Activated CD4-positive, alpha-beta T cell treated with anti-CD3 and anti-CD28 coated beads for 4 hours (primary cell): ENCODE data around the gene LHPP.

Experiments used
- DNase-seq, 2 donors: peaks; one replicate each; pipeline ENCODE4 v3.0.0-alpha.2; 2020

The LHPP gene

DNA sequence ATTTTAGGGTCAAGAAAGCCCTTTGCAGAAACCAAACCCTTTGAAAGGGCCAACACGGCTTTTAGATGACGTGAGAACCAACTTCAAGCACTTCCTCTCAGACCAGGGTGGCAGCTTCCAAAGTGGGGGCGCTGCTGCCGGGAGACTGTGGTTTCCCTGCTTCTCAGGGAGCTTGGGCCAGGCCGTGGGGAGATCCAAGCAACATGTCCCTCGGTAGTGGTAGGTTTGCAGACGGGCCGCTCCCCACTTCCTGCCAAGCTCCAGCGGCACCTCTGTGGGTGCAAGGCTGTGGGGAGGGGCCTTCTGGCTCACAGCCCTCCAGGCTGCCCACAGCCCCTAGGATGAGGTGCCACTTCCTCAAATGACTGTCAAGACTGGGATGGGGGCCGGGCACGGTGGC, 150.1 kb downstream of the LHPP start:
- no peak for DNase-seq

DNA sequence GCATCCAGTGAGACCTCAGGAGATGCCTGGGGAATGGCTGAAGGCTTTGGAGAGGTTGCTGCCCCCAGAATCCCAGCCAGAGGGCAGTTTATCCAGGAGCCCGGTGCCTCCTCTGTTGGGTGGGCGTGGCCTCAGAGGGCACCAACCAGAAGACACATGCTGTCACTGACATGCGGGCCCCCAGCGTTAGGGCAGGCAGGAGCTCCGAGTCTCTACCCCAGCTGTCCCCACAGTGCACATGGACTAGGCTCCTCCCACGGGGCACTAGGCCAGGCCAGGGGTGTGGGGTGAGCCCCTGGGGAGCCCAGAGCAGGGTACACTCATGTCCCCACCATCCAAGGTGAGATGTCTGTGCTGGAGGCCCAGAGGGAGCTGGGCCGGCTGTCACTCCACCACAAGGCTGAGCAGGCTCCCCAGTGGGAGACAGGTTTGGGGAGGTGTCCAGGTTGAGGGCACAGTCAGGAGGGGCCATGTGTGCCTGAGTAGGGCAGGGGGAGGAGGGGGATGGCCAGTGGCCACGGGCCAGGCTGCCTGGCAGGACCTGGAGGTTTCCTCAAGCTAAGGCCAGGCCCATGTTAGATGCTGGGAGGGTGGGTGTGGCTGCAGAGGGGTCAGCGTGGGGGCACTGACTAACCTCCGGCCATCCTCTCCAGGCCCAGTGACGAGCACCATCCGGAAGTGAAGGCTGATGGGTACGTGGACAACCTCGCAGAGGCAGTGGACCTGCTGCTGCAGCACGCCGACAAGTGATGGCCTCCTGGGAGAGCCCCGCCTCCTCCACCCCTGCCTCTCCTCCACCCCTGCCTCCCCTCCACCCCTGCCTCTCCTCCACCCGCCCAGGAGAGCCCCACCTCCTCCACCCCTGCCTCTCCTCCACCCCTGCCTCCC, 151.2 kb downstream of the LHPP start:
- DNase-seq: peak in 1 of 2 donors; percentile 20

DNA sequence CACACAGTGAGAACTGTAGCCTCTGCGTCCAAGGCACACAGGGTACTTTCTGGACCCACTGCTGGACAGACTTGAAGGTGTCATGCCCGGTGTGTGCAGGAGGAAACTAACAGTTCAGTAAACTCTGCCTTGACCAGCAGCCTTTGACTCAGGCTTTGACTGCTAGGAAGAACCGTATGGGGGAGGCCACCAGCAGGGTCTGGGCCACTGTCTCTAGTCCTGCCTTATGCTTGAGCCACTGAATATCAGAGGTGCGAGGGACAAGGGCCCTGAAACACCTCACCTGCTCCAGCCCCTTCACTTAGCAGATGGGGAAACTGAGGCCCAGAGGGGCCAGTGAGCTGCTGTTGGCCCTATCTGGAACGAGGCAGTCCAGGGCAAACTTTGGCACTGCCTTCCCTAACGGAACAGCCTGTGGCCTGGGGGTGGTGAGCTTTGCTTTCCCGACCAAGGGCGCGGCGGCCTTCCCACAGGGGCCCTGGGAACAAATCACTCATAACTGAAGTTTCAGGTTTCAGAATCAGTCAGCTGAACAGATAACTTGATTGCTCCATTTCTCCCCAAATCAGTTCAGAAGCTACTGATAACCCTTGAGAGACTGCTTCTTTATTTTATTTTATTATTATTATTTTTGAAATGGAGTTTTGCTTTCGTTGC, 152.5 kb downstream of the LHPP start:
- DNase-seq: no peak

DNA sequence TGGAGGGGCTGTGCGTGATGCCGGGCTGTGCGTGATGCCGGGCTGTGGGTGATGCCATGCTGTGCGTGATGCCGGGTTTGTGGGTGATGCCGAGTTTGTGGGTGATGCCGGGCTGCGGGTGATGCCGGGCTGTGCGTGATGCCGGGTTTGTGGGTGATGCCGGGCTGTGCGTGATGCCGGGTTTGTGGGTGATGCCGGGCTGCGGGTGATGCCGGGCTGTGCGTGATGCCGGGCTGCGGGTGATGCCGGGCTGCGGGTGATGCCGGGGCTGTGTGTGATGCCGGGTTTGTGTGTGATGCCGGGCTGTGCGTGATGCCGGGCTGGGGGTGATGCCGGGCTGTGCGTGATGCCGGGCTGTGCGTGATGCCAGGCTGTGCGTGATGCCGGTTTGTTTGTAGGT, 153.6 kb downstream of the LHPP start:
- DNase-seq: no peak

DNA sequence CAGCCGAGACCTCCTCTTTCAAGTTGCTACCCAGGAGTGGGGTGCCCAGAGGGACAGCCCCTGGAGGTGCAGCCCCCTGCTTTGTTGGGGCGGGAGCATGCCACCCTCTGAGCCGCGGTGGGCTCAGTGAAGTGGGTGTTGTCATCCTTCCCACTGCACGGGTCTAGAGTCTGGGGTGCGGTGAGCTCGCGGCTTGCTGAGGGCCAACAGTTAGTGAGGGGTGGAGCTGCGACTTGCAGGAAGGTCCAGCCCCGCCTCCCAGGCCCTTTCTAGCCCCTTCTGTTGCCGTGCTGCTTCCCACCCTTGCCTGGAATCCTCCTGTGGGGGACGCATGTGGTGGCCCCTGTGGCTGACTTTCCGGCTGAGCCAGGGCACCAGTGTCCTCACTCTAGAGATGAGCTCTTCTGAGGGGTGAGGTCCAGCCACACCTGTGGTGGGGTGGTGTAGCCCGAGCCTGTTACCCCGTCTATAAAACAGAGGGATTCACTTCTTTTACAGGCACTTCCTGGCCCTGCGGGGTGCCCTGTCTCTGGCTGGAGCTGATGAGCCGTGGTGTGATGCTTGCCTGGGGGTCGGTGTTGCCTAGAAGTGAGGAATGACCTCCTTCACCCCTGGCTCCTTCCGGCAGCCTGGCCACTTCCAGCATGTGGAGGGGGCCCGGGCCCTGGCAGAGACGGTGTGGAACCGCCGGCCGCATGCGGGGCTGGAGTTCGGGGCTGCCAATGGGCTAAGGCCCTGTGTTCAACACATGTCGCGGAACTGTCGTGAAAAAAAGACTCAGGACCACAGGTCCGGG, 154.6 kb downstream of the LHPP start:
- DNase-seq: no peak

DNA sequence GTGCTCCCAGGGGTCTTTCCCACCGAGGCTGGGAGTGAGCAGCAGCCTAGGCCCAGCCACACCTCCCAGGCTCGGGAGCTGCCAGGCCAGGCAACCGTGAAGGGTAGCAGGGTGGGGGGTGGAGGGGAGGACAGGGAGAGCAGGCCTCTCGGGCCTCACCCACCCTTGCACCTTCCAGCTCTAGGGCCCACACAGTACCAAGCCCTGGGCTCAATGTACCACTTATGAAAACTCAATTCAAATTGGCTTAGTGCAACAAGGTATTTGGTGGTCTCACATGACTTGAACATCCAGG, 155.2 kb downstream of the LHPP start:
- DNase-seq: no peak

DNA sequence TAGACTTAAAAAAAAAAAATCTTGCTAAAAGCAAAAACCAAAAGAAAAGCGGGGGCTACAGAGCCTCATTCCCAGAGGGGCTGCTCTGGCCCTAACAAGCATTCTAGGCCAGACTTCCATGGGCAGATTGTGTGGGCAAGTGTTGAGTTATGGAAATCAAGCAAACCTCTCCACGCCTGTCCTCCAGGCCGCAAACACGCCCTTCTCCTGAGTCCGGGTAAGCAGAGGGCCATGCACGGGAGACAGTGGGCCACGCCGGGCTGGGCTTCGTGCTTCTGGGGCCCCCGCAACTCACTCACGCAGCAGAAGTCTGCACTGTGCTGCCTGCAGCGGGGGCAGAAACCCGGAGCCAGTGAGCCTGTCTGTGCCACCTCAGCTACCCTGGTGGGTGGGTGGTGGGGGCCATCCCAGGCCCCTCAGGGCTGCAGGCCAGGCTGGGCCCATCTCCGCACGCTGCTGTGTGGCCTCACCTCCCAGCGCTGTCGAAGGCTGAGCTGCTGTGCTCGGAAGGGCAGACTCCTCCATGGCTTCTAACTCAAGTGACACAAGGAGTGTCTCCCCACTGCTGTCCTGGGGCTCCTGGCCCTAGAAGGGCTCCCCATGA, 156.9 kb downstream of the LHPP start:
- no peak for DNase-seq

DNA sequence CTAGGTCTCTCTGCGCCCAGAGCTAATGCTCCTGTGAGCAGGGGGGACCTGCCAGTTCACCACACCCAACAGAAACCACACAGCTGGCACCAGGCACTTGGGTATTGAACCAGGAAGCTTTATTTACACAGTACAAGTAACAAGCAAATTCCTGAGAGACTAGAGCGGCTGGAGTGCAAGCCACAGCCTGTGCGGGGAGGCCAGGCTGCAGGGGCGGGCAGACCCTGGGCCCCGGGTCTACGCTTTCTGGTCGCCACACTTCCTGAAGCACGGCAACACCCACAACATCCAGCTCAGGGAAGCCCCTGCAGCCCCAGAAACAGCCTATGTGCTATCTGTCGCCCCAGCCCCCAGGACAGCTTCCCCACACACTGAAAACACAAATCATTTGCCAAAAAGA, 157.6 kb downstream of the LHPP start:
- no peak for DNase-seq

DNA sequence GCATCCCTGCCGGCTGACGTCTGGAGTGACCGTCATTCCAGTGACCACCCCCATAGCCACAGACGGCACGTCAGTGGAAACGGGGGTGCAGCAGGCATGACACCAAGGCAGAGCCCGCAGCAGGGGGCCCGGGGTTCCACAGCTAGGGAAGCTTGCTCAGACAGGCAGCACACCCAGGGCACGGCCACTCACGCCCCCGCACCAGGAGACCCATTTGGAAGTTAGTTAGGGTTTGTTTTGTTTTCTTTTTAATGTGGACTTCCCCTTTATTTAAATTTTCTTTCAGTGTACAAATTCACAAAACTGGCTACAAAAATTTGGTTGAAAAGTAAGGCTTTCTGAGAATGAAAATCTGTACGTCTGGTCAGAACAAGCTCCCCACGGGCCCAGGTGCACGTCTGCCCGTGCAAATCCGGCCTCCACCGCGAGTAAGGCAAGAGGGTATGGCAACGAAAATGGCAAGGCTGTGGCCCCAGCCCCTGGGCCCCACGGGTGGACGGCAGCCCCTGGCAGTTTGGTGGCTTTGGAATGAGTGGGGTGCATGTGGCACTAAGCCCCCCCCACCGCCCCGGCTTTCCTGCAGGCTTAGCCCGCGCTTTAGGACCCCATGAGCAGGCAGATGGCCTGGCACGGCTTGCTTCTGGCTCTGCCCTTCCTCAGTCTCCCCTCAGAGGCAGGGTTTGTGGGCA, 158.3 kb downstream of the LHPP start:
- no peak for DNase-seq

DNA sequence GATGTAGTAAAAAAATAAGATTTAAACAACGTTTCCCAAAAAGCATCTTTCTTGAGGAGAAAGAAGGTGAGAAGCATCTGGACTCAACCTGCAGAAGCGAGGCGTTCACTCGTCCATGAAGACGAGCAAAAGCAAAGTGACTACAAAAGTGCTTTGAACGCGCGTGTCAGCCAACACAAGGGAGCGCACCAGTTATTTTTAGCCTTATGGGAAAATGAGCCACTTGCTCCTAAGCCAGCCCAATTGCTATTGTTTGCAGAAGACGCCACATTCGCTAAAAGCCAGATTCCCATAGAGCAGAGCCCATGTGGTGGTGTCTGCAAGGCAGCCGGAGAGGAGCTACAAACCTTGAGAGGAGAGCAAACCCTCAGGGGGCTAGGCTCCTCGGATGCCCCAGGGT, 160.0 kb downstream of the LHPP start:
- no peak for DNase-seq

DNA sequence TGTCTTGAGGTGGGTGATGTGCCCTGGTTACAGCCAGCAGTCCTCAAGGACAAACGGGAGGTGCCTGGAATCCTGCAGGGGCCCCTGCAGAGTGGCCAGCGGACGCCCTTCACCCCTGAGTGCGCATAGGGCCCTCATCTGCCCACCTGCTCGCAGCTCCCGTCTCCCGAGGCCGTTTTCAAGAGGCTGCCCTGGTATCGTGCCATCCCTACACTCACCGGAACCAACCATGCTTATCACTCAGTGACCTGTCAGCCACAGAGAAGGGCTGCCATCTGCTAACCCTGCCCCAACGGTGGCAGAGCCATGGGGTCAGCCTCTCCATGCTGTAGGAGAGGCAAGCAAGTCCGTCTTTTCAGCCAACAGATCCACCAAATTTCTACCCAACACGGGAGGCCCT, 160.5 kb downstream of the LHPP start:
- no peak for DNase-seq

DNA sequence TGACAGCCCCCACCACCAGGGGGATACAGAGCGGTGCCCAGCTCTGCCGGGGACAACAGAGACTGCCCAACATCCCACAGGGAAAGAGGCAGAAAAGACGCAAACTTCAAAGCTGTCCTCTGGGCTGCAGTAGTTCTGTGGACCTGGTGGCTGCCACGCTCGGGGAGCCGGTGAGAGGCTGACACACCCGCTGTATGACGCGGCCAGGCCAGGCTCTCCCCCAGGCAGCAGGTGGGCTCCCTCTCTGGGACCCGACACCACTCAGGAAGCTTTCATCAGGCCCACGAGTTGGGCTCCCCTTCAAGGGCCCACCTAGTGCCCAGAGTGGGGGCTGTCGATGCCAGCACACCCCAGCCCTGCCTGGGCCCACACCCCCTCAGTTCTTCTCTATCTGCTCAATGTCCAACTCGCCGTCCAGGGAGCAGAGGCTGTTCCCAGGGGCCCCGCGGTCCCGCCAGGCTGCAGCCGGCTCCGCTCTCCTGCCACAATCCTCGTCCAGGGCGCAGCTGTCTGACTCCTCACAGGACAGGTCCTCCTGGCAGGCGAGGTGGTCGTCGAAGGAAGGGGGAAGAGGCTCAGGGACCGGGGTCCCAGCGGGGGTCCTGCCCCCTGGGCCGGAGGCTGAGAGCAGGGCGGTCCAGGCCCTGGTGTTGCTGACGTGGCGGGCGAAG, 161.4 kb downstream of the LHPP start:
- no peak for DNase-seq

DNA sequence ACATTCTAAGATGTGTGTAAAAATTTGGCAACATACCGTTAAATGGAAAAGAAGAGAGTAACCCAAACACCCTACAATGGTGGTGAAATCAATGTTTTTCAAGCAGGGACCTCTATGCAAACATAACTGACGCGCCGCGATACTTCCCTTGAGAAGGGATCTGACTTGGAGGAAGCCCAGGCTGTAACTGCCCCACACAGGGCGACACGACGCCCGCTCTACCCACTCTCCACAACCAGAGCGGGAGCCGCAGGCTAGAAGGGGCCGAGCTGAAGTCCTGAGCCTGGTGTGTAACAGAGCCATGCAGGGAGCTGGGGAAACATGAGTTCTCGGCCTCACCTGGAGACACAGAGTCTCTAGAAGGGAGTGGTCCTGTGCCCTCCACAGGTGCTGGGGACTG, 162.4 kb downstream of the LHPP start:
- DNase-seq: no peak

DNA sequence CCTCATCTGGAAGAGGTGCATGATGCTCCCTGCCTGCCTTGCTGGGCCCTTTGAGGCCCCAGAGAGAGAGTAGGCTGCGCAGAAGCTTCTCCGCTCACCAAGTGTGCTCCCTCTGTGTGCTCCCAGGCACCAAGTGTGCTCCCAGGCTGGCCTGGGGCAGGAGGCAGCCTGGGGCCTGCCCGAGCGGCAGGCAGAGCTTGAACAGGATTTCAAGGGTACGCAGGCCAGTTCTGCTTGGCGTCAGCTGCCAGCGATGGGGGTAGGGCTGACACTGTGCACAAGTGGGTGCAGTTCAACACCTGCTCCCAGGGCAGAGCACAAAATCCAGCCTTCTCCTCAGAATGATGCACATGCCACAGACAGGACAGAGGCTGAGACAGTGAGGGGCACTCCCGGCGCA, 162.8 kb downstream of the LHPP start:
- no peak for DNase-seq

DNA sequence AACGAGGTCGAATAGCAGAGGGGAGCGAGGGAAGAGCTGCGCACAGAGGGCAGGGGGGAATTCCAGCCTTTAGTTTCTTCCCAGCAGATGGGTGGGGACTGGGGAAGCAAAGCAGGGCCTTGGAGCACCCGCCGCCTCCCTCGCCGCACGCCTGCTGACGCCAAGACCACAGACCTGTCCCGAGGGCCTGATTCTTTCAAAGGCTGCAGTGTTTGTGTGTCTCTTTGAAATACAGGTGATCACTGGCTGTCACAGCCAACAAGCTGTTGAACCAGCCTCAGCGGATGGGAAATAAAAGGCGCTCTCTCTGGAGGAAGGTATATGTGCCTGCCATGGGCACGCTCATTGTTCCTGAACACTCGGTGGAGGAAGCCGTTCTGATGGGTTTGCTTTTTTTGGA, 163.3 kb downstream of the LHPP start:
- no peak for DNase-seq

DNA sequence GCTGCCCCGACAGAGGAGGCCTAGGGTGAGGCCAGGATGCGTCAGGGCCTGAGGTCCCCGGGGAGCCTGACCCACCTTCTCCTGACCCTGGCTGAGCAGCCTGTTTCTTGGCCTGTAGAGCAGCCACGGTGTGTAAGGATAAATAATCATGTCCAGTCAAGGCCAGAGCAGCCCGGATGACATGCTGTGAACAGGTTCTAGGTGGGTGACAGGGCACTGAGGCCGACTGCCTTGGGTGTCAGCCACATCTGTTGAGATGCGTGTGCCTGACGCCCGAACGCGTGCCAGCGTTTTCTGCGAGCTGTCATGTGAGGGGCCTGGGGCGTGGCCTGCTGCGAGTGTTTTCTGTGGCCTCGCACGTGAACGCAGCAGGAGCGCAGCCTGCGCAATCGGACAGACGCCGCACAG, 164.2 kb downstream of the LHPP start:
- no peak for DNase-seq

DNA sequence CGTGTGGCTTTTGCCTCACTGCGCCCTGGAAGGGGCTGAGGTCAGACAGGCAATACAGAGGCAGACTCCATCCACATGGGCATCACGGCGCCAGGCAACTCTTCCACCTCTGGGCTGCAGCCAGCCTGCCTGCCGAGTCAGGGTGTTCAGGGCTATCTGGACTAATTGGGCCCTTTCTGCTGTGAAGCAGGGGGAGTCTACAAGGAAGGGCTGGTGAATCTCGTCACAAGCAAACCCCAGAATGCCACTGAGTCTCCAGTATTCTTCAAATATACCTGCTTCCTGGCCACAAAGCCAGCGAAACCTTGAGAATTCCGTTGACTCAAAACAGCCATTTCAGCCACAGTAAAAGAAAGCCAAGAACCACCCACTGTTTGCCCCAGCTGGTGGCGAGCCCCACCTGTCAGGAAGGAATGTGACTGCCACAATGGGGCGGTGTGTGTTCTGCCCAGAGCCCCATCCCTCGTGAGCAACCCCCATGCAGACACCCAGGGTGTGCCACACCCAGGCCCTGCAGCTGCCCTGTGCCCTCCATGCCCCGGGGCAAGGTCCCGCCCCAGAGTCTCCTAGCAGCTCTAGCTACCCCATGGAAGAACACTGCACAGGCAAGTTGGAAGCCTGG, 165.2 kb downstream of the LHPP start:
- peak; percentile 47 to 50 for DNase-seq

DNA sequence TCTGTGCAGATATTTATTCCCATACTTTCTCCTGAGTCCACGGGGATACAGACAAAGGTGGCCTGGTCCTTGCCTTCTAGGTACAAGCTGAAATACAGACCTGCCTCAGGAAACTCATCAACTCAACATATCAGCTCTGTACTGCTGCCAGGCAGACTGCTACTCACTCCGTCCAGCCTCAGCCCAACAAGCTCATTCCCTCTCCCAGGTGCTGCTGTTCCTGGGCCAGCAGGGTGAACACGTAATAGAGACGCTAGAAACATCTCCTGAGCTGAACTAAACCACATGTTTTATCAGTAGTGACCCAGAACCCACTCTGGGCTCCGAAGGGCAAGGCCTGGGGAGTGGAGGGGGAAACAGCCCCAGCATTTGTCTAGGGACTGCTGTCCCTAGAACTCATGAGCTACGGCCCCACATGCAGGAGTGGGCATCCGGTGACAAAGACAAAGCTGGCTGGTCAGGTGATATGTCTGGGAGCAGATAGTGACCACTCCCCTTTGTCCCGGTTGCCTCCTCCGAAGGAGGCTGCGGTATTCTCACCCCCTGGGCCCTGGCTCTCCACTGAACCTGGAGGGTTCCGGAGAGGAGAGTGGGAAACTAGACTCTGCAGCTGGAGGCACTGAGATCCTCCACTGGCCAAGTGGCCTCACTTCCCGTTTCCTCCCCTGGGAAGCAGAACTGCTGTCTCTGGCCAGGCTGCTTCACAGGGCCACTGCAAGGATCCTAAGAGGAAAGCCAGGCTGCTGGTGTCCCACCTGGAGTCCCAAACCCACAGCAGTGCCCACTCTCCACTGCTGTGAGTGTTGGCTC, 166.4 kb downstream of the LHPP start:
- DNase-seq: no peak

DNA sequence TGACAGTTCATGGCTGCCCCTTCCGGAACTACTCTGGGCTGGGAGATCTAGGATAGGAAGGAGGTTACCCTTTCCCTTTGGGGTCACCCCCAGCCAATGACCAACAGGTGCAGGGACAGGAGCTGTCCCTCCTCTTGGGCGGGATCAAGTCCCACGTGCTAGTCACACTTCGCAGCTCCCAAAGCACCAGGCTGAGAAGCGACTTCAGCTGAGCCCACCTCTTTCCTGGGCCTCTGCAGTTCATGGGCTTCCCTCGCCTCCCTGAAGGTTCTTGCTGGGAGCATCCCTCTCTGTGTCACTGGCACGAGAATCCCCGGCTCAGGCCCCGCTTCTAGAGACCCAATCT, 167.0 kb downstream of the LHPP start:
- DNase-seq: no peak

DNA sequence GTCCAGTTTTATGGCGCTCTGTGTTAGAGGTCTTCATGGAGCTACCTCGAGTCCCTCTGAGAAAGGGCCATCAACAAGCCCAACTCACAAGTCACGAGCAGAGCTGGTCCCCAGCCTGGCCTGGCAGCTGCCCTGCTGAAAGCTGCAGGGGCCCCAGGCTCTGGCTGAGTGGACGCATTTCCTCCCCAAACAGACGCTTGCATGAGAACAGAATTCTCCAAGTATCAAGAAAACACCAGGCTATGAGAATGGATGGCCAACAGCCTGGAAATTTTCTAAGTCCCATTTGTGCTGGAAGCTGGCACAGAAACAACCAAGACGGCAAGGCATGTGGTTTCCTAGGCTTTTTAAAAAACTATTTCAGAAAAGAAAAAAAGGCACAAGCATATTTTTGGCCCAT, 167.8 kb downstream of the LHPP start:
- no peak for DNase-seq

DNA sequence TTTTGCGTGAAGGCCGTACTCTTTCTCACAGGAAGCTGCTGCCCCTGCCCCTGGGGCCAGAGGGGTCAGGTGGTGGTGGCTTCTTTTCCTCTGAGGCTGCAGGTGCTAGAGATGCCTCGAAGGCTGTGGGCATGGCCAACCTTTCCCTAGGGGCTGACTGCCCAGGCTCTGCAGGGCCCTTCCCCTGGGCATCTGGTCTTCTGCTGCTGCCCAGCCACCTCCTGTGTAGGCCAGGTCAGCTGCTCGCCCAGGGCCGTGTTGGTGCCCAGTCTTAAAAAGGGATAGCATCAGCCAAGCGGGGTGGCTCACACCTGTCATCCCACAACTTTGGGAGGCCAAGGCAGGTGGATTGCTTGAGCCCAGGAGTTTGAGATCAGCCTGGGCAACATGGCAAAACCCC, 168.2 kb downstream of the LHPP start:
- no peak for DNase-seq
